GM18520 (cell line): Measurements from ENCODE around the gene IGHMBP2.

Experiments
- ATAC-seq: cut with Tn5 transposase; IDR thresholded peaks from one replicate; pipeline ENCODE4 v1.9.1; 2021; ENCODE audit not compliant: unreplicated experiment

Gene IGHMBP2

DNA sequence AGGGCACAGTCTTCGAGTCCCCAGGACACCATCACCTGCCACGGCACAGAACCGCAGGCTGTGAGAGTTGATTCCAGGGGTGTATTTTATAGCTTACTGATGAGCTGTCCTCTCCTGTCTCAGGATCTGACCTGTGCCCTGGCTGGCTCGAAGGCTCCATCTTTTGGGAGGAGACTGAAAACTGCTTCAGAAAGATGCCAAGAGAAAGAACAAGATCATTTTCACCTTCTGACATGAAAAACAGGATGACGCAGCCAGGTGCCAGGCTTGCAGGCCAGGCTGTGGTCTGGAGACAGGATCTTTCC is 74.9 kb downstream of the IGHMBP2 start:
- no peak for ATAC-seq

DNA sequence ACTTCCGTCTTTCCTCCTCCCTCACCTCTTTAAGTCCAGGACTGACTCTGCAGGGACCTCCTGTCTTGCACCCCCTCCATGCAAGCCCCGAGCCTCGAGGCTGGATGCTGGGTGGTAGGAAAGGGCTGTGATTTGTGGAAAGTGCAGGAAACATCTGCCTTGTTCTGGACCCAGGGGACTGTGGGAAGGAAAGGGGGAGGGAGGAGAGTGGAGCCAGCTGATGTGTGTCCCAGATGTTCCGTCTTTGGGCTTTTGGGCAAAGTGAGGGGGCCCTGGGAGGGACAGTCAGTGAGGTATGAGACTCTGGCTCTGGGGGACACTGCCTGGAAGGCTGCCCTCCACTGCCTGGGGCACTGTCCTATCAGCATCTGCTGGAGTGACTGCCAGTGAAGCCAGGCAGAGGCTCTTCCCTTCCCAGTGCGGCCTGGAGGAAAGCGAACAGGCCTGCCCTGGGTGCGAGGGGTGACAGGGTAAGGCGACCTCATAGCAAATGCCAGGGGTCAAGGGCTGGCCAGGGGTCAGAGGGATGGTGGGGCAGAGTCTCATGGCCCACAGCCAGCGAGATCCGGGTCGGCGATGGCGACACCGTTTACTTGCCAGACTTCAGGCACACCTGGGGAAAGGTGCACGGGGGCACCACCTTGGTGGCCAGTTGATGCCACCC is 75.4 kb downstream of the IGHMBP2 start:
- no peak for ATAC-seq

DNA sequence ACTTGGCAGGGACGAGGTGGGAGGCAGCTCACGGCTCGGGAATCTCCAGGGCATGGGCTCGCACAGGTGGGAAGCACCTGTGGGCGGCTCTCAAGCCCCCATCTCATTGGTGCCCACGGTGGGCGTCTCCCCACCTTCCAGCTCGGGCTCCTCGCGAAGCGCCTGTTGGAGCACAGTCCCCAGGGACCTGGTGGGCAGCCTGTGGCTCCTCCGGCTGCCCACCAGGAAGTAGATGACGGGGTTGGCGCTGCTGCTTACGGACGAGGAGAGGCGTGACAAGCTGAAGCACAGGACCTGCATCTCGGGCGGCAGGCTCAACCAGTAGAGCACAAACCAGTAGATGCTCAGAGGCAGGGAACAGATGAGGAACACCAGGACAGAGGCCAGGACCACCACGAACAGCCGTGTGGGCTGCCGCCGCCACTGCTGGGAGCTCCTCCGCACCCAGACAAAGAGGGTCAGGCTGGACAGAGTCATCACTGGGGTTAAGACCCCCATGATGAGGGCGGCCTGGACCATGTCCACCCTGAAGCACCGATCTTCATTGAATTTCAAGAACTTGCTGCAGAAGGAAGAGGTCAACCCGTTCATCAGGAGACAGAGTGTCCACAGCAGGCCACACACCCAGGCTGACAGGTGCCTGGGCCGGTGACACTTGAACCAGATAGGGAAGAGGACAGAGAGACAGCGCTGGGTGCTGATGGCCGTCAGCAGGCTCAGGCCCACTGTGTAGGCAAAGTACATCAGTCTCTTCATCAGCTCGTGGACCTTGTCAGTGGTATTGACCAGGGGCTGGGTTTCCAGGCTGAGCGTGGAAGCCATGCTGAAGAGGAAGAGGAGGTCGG is 76.5 kb downstream of the IGHMBP2 start:
- no peak for ATAC-seq

DNA sequence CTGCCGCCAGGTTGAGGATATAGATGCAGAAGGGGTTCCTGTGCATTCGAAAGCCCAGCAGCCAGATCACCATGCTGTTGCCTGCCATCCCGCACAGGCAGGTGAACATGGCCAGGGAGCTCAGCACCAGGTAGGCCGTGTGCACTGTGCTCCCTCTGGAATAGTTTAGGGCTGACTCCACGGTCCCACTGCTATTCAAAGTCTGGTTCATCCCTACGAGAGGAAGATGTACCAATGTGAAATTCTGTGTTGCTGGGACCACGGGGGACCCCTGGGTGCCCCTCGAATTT is 77.0 kb downstream of the IGHMBP2 start, which contains the start of gene MRGPRD:
Gene MRGPRD, minus strand, starts transcription at position 211 of the 290 bp plus-strand sequence. Its CDS starts 0 bp downstream, at position 211.
- no peak for ATAC-seq

DNA sequence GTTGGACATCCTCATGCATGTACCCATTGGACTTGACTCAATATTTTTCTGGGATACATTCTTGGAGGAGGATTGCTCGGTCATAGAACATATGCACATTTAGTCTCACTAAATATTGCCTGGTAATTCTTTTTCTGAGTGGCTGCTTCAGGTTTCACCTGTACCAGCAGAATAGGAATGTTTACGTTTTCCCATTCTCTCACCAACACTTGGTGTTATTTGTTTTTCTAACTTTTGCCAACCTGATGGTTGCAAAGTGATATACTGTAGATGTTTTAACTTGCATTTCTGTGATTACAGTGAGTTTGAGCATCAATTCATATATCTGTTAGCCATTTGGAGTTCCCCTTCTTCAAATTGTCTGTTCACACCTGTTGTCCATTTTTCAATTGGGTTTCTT is 78.4 kb downstream of the IGHMBP2 start:
- ATAC-seq: no peak

DNA sequence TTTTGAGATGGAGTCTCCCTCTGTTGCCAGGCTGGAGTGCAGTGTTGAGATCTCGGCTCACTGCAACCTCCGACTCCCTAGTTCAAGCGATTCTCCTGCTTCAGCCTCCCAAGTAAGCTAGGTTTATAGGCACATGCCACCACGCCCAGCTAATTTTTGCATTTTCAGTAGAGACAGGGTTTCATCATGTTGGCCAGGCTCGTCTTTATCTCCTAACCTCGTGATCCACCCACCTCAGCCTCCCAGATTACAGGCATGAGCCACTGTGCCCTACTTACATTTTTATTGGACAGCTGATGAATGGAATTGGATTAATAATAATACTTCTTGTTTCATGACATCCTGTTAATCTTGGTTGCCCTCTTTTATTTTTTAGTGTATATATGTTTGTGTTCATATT is 80.1 kb downstream of the IGHMBP2 start:
- no peak for ATAC-seq

DNA sequence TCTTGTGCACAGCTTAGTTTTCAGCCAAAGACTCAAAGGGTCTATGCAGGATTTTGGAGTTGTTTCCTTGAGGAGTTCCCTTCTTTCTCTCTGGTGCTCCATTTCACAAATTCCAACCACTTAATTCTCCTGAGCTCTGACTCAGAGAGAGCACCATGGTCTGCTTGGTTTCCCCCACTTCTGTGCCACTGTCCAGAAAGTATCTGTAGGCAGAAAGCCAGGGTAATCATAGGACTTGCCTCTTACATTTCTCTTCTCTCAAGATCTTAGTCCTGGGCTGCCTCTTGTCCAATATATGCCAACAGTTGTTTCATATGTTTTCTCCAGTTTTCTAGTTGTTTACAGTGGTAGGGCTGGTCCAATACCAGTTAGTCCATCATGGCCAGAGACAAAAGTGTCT is 83.5 kb downstream of the IGHMBP2 start:
- ATAC-seq: no peak

DNA sequence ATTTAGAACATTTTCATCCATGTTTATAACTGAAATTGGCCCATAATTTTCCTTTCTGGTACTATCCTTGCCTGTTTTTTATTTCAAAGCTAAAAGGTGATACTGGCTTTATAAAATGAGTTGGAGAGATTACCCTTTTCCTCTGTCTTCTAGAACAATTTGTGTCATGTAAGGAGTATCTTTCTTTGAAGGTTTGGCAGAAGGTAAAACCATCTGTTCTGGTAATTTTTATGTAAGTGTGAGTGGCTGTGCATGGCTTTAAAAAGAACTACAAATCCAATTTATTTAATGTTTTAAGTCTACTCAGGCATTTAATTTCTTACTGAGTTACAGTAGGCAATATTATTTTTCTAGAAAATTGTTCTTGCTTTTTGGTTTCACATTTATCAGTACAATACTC is 84.8 kb downstream of the IGHMBP2 start:
- no peak for ATAC-seq
